H9 (cell line): Measurements from ENCODE around the gene MIEF2. TPM values are rescaled to one million over a fixed set of nuclear protein-coding genes. Genes with fewer than 3 reads are reported as not detected.
A peak's percentile ranks its signal among the peaks of the same experiment; 100 is the strongest.

Experiments
- DNase-seq: peaks from one replicate; pipeline ENCODE4 v3.0.0-alpha.2; 2017
- H2AFZ ChIP-seq: one replicate; pipeline ENCODE4 v1.6.1; 2013; ENCODE audit warnings: mild to moderate bottlenecking, low read length, control low read depth, moderate library complexity
- H2AK5ac ChIP-seq: 2 replicates; pipeline ENCODE4 v1.6.1; 2013; ENCODE audit warnings: low read length, control low read depth, mixed read lengths; ENCODE audit not compliant: insufficient read length
- H2BK120ac ChIP-seq: one replicate; pipeline ENCODE4 v1.6.1; 2013; ENCODE audit warnings: low read depth, mild to moderate bottlenecking, low read length, control low read depth, inconsistent platforms; ENCODE audit not compliant: poor library complexity, severe bottlenecking
- H2BK12ac ChIP-seq: 2 replicates; pipeline ENCODE4 v1.6.1; 2013; ENCODE audit warnings: low read length, control low read depth, mixed read lengths, low read depth; ENCODE audit not compliant: insufficient read length
- H2BK15ac ChIP-seq: 2 replicates; pipeline ENCODE4 v1.6.1; 2013; ENCODE audit warnings: low read depth, low read length, control low read depth
- H2BK20ac ChIP-seq: one replicate; pipeline ENCODE4 v1.6.1; 2013; ENCODE audit warnings: low read depth, mild to moderate bottlenecking, low read length, control low read depth, inconsistent platforms; ENCODE audit not compliant: poor library complexity, severe bottlenecking
- H2BK5ac ChIP-seq: 2 replicates; pipeline ENCODE4 v1.6.1; 2013; ENCODE audit warnings: low read length, control low read depth, mixed read lengths; ENCODE audit not compliant: insufficient read length
- H3K14ac ChIP-seq: 2 replicates; pipeline ENCODE4 v1.6.1; 2013; ENCODE audit warnings: low read length, control low read depth; ENCODE audit not compliant: insufficient read depth
- H3K18ac ChIP-seq: 2 replicates; pipeline ENCODE4 v1.6.1; 2013; ENCODE audit warnings: low read depth, mild to moderate bottlenecking, mixed read lengths, low read length, control low read depth; ENCODE audit not compliant: insufficient read length
- H3K23ac ChIP-seq: 2 replicates; pipeline ENCODE4 v1.6.1; 2013; ENCODE audit warnings: low read length, control low read depth, mixed read lengths, low read depth; ENCODE audit not compliant: insufficient read length
- H3K23me2 ChIP-seq: 2 replicates; pipeline ENCODE4 v1.6.1; 2013; ENCODE audit warnings: low read depth, mild to moderate bottlenecking, mixed read lengths, low read length, control low read depth; ENCODE audit not compliant: insufficient read length, poor library complexity, severe bottlenecking
- H3K27ac ChIP-seq: 2 replicates; pipeline ENCODE4 v1.5.1; 2013; ENCODE audit warnings: low read length, control low read depth, mixed read lengths, low read depth; ENCODE audit not compliant: insufficient read length
- H3K27me3 ChIP-seq: 2 replicates; pipeline ENCODE4 v1.6.1; 2013; ENCODE audit warnings: low read length, control low read depth, inconsistent platforms; ENCODE audit not compliant: insufficient read depth
- H3K4ac ChIP-seq: 2 replicates; pipeline ENCODE4 v1.6.1; 2013; ENCODE audit warnings: low read depth, mild to moderate bottlenecking, control low read depth, inconsistent platforms, low read length, moderate library complexity
- H3K4me1 ChIP-seq: 2 replicates; pipeline ENCODE4 v1.6.1; 2013; ENCODE audit warnings: low read length, control low read depth, inconsistent platforms; ENCODE audit not compliant: insufficient read depth
- H3K4me2 ChIP-seq: 2 replicates; pipeline ENCODE4 v1.6.1; 2013; ENCODE audit warnings: low read length, control low read depth, mixed read lengths; ENCODE audit not compliant: insufficient read length, insufficient read depth
- H3K56ac ChIP-seq: 2 replicates; pipeline ENCODE4 v1.6.1; 2013; ENCODE audit warnings: low read depth, mild to moderate bottlenecking, mixed read lengths, low read length, control low read depth; ENCODE audit not compliant: insufficient read length
- H3K79me1 ChIP-seq: 2 replicates; pipeline ENCODE4 v1.6.1; 2013; ENCODE audit warnings: low read depth, mild to moderate bottlenecking, moderate library complexity, low read length, control low read depth, inconsistent platforms; ENCODE audit not compliant: insufficient read depth, poor library complexity, severe bottlenecking
- H3K79me2 ChIP-seq: 2 replicates; pipeline ENCODE4 v1.6.1; 2013; ENCODE audit warnings: low read length, control low read depth, inconsistent platforms; ENCODE audit not compliant: insufficient read depth
- H3K9ac ChIP-seq: 2 replicates; pipeline ENCODE4 v1.6.1; 2013; ENCODE audit warnings: low read length, control low read depth, mixed read lengths; ENCODE audit not compliant: insufficient read length; ENCODE audit errors: extremely low read depth
- H3K9me3 ChIP-seq: one replicate; pipeline ENCODE4 v1.6.1; 2013; ENCODE audit warnings: low read depth, low read length, inconsistent platforms; ENCODE audit not compliant: control insufficient read depth
- H3T11ph ChIP-seq: one replicate; pipeline ENCODE4 v1.6.1; 2013; ENCODE audit warnings: mild to moderate bottlenecking, low read length, control low read depth, inconsistent platforms
- H4K20me1 ChIP-seq: one replicate; pipeline ENCODE4 v1.6.1; 2013; ENCODE audit not compliant: control insufficient read depth, insufficient read length, insufficient read depth
- H4K5ac ChIP-seq: 2 replicates; pipeline ENCODE4 v1.6.1; 2013; ENCODE audit warnings: low read depth, mild to moderate bottlenecking, mixed read lengths, low read length, control low read depth; ENCODE audit not compliant: insufficient read length
- H4K8ac ChIP-seq: replicated peaks from 2 replicates; pipeline ENCODE4 v1.6.1; 2013; ENCODE audit warnings: low read length, control low read depth, mixed read lengths, low read depth; ENCODE audit not compliant: insufficient read length
- H4K91ac ChIP-seq: 2 replicates; pipeline ENCODE4 v1.6.1; 2013; ENCODE audit warnings: low read depth, mild to moderate bottlenecking, moderate library complexity, mixed read lengths, low read length, control low read depth; ENCODE audit not compliant: insufficient read length
- H3K27ac Mint-ChIP-seq, 3 experiments: 2 replicates in 2 of 3; 3 replicates in 1 of 3; pipeline ENCODE4 v1.8.0; 2020 to 2021; ENCODE audit warnings: mixed read lengths in 3 of 3, mild to moderate bottlenecking in 1 of 3, moderate library complexity in 1 of 3
- H3K27me3 Mint-ChIP-seq: 2 replicates; pipeline ENCODE4 v1.8.0; 2021; ENCODE audit warnings: low read depth, mild to moderate bottlenecking, moderate library complexity, mixed read lengths
- H3K36me3 Mint-ChIP-seq, 3 experiments: 2 replicates in 2 of 3; 3 replicates in 1 of 3; pipeline ENCODE4 v1.8.0; 2020 to 2021; ENCODE audit warnings: low read depth in 3 of 3, mixed read lengths in 3 of 3; ENCODE audit not compliant: insufficient read depth in 1 of 3
- H3K4me1 Mint-ChIP-seq, 2 experiments: 2 replicates each; pipeline ENCODE4 v1.8.0; 2020; ENCODE audit warnings: mixed read lengths in 2 of 2
- H3K4me3 Mint-ChIP-seq, 2 experiments: 2 replicates in 1 of 2; 3 replicates in 1 of 2; pipeline ENCODE4 v1.8.0; 2020 to 2021; ENCODE audit warnings: mild to moderate bottlenecking in 2 of 2, mixed read lengths in 2 of 2, moderate library complexity in 1 of 2
- H3K9me3 Mint-ChIP-seq, 2 experiments: 2 replicates in 1 of 2; 3 replicates in 1 of 2; pipeline ENCODE4 v1.8.0; 2020; ENCODE audit warnings: mild to moderate bottlenecking in 2 of 2, mixed read lengths in 2 of 2, moderate library complexity in 1 of 2
- CTCF ChIP-seq: fragments of 200-600 bp; sonication (generic); conservative IDR thresholded peaks from 3 replicates; pipeline ENCODE4 v1.8.0; 2021; ENCODE audit warnings: antibody characterized with exemption, mild to moderate bottlenecking
- WGBS: extraction: QIAGEN DNeasy Blood & Tissue Kit; methylation state at CpG from one replicate; pipeline ENCODE4 v1.1.7; 2013; ENCODE audit warnings: missing lambda C conversion rate, low lambda C conversion rate, mixed read lengths; ENCODE audit not compliant: insufficient read length; ENCODE audit errors: extremely low coverage; 5-methylcytosine and 5-hydroxymethylcytosine counted together
- total RNA-seq: library from RNA; stranded (reverse); gene quantifications from 2 replicates; pipeline ENCODE4 v1.2.1, GENCODE V29; 2021

Gene MIEF2
- total RNA-seq, 1 experiment from 2014 or later = 10.3 TPM

- H3K4me3 Mint-ChIP-seq = peak overlapping the region; percentile 96 to 98
- no peak overlapping the region for H3K27ac ChIP-seq
- H3K4me1 Mint-ChIP-seq = peaks cover 25 to 38% of the 10 kb centered on the region in 2 experiments
- H3K23me2 ChIP-seq = peaks cover 12% of the 10 kb centered on the region
- no peak overlapping the region for H2BK5ac ChIP-seq
- H4K91ac ChIP-seq = no peak overlapping the region
- no peaks in the 10 kb centered on the region for H3K27me3 Mint-ChIP-seq
- H3K9ac ChIP-seq = no peak overlapping the region
- H3K14ac ChIP-seq = no peak overlapping the region
- H3K18ac ChIP-seq = no peak overlapping the region
- no peak overlapping the region for H3K23ac ChIP-seq
- no peak overlapping the region for H2AK5ac ChIP-seq
- no peak overlapping the region for H2AFZ ChIP-seq
- TF ChIP-seq CTCF = no peak
- no peaks in the 10 kb centered on the region for H4K20me1 ChIP-seq
- H3K4ac ChIP-seq = no peak overlapping the region
- H3K27me3 ChIP-seq = no peaks in the 10 kb centered on the region
- H2BK15ac ChIP-seq = no peak overlapping the region
- H3K79me2 ChIP-seq = no peaks in the 10 kb centered on the region; the same call in 1 of the 2 replicates
- H4K5ac ChIP-seq = no peak overlapping the region
- H3K36me3 Mint-ChIP-seq = peaks cover 20 to 49% (median 48%) of the 10 kb centered on the region in 3 experiments; a peak in 6 of 7 replicates
- H3K56ac ChIP-seq = no peak overlapping the region
- H2BK20ac ChIP-seq = no peak overlapping the region
- H2BK12ac ChIP-seq = no peak overlapping the region
- H3K9me3 ChIP-seq = no peaks in the 10 kb centered on the region
- no peaks in the 10 kb centered on the region for H3K4me1 ChIP-seq
- DNase-seq = no peak
- H3K79me1 ChIP-seq = no peaks in the 10 kb centered on the region
- H3K27ac Mint-ChIP-seq = peak overlapping the region in 2 of 3 experiments; percentile 72 to 98; a peak in 3 of 7 replicates
- no peak overlapping the region for H4K8ac ChIP-seq
- H3K9me3 Mint-ChIP-seq = no peaks in the 10 kb centered on the region
- H2BK120ac ChIP-seq = no peak overlapping the region
- no peak overlapping the region for H3T11ph ChIP-seq
- peak overlapping the region; percentile 70 for H3K4me2 ChIP-seq
- no CpG with 5 or more reads among the region's 7 CpGs for WGBS
Measured at GRCh38 chr17:18256776-18257175, 3.7 kb upstream of the MIEF2 start.
